Adrenal gland (tissue), 5 donors: Measurements from ENCODE around the gene KCNJ16.

Experiments
- CTCF ChIP-seq, 6 experiments: fragments of 450-650 bp in 4 of 6; fragments of 200-600 bp in 2 of 6; sonication (generic) in 1 of 6; IDR thresholded peaks; 1 replicate in 5 of 6; 2 replicates in 1 of 6; pipeline versions ENCODE4 v1.5.1 to v1.8.0; 2016 to 2021; ENCODE audit warnings: antibody characterized with exemption in 6 of 6, mild to moderate bottlenecking in 2 of 6, moderate library complexity in 1 of 6
- POLR2A ChIP-seq, 2 donors: fragments of 450-650 bp; IDR thresholded peaks; one replicate each; pipeline ENCODE4 v1.6.1; 2017; ENCODE audit warnings: antibody characterized with exemption in 2 of 2, mild to moderate bottlenecking in 2 of 2, moderate library complexity in 1 of 2
- donor health status: DM: no; HTN: no; CAD: no.

- no peak for TF ChIP-seq POLR2A (IDR thresholded peaks at IDR 0.05)
- TF ChIP-seq CTCF (IDR thresholded peaks at IDR 0.05) = no peak
Observed at GRCh38 chr17:70128727-70129238, 53.8 kb downstream of the KCNJ16 start.
